ENCODE measurements around the gene TMEM121. TPM values are rescaled to one million over a fixed set of nuclear protein-coding genes. Genes with fewer than 3 reads are reported as not detected.

The TMEM121 gene
- total and polyA plus RNA-seq, 11 donors, result 1.0 to 4.4 (median 1.9) TPM

GRCh38 chr14:105499256-105500035 lies 26.9 kb upstream of the TMEM121 start:
- Histone ChIP-seq H3K27ac (no peak overlapping the region), H3K4me1 (peaks cover 0 to 12% (median 0%) of the 10 kb centered on the region in 12 donors), H3K36me3 (peaks cover 0 to 5% (median 0%) of the 10 kb centered on the region in 9 donors), H3K4me3 (no peak overlapping the region), H3K9me3 (no peaks in the 10 kb centered on the region), H3K27me3 (no peaks in the 10 kb centered on the region)
- intact Hi-C loops (cut with DNase I), result no loop called here
- no peak for ATAC-seq
- peak in 2 of 5 donors; percentile 23 to 24 for DNase-seq
- TF ChIP-seq CTCF (IDR thresholded peaks at IDR 0.05), result no peak
- no peak for TF ChIP-seq POLR2A (IDR thresholded peaks at IDR 0.05)
- WGBS, 4 donors, result 71 to 90% (median 80%) methylated on average over 6 to 27 of the region's 27 CpGs

- H3K4me3 ChIP-seq, result no peak overlapping the region
- WGBS, 4 donors, result 82 to 86% (median 84%) methylated on average over 20 to 21 of the region's 21 CpGs
- no peak for TF ChIP-seq POLR2A (IDR thresholded peaks at IDR 0.05)
- no peak for TF ChIP-seq CTCF (IDR thresholded peaks at IDR 0.05)
- intact Hi-C loops (cut with DNase I), result no loop called here
- no peak for ATAC-seq
- no peaks in the 10 kb centered on the region for H3K27me3 ChIP-seq
- H3K9me3 ChIP-seq, result no peaks in the 10 kb centered on the region
- DNase-seq, result no peak
- H3K27ac ChIP-seq, result no peak overlapping the region
- peaks cover 0 to 10% (median 0%) of the 10 kb centered on the region in 12 donors for H3K4me1 ChIP-seq
- peaks cover 0 to 5% (median 0%) of the 10 kb centered on the region in 9 donors for H3K36me3 ChIP-seq
These were observed 26.2 kb upstream of the TMEM121 start for GRCh38 chr14:105500036-105500725.

GRCh38 chr14:105500726-105501101 lies 25.7 kb upstream of the TMEM121 start:
- Histone ChIP-seq H3K27me3 (no peaks in the 10 kb centered on the region), H3K27ac (no peak overlapping the region), H3K9me3 (no peaks in the 10 kb centered on the region), H3K4me3 (no peak overlapping the region), H3K36me3 (peaks cover 0 to 5% (median 0%) of the 10 kb centered on the region in 9 donors), H3K4me1 (peaks cover 0 to 5% (median 0%) of the 10 kb centered on the region in 12 donors)
- intact Hi-C loops (cut with DNase I), result no loop called here
- TF ChIP-seq POLR2A (IDR thresholded peaks at IDR 0.05) (no peak), CTCF (IDR thresholded peaks at IDR 0.05) (no peak)
- no peak for DNase-seq
- no peak for ATAC-seq
- WGBS, 4 donors, result 62 to 72% (median 69%) methylated on average over 10 of the region's 10 CpGs

Measured in heart left ventricle (tissue), 16 donors.